Keratinocyte (primary cell): ENCODE data around the gene CXCL16. TPM values are rescaled to one million over a fixed set of nuclear protein-coding genes. Genes with fewer than 3 reads are reported as not detected.

Experiments used
- DNase-seq: peaks from one replicate; pipeline ENCODE4 v3.0.0-alpha.2; 2011; ENCODE audit warnings: low read depth, missing footprints, low spot score
- FAIRE-seq: peaks from 2 replicates; lab custom pipeline; 2011; peaks lifted over from hg19 to GRCh38; lab: Jason Lieb, UNC
- H2AFZ ChIP-seq: 2 replicates; pipeline ENCODE4 v1.6.0; 2012; ENCODE audit warnings: low read length, control low read depth, inconsistent platforms; ENCODE audit not compliant: control insufficient read depth
- H3K27ac ChIP-seq: 2 replicates; pipeline ENCODE4 v1.5.1; 2011; ENCODE audit warnings: low read length; ENCODE audit not compliant: control insufficient read depth, insufficient read depth
- H3K27me3 ChIP-seq: 3 replicates; pipeline ENCODE4 v1.6.0; 2011; ENCODE audit warnings: low read length; ENCODE audit not compliant: control insufficient read depth, insufficient read depth; ENCODE audit errors: extremely low read depth
- H3K36me3 ChIP-seq, 2 experiments: 2 replicates in 1 of 2; 3 replicates in 1 of 2; pipeline ENCODE4 v1.5.1; 2011; ENCODE audit warnings: low read length in 2 of 2, mild to moderate bottlenecking in 1 of 2; ENCODE audit not compliant: control insufficient read depth in 2 of 2, insufficient read depth in 2 of 2; ENCODE audit errors: extremely low read depth in 1 of 2
- H3K4me1 ChIP-seq: 3 replicates; pipeline ENCODE4 v1.5.1; 2011; ENCODE audit warnings: low read length; ENCODE audit not compliant: control insufficient read depth, insufficient read depth; ENCODE audit errors: extremely low read depth
- H3K4me2 ChIP-seq: 3 replicates; pipeline ENCODE4 v1.6.0; 2011; ENCODE audit warnings: low read depth, low read length; ENCODE audit not compliant: control insufficient read depth, insufficient read depth; ENCODE audit errors: extremely low read depth
- H3K4me3 ChIP-seq, 3 experiments: fragments of 200-600 bp in 1 of 3; sonication (generic) in 1 of 3; 2 replicates in 2 of 3; 3 replicates in 1 of 3; pipeline ENCODE4 v1.5.1; 2011 to 2016; ENCODE audit warnings: low read length in 3 of 3, mild to moderate bottlenecking in 3 of 3, control low read depth in 2 of 3, inconsistent platforms in 1 of 3, low read depth in 1 of 3, mixed read lengths in 1 of 3, mixed run types in 1 of 3, moderate library complexity in 1 of 3; ENCODE audit not compliant: control insufficient read depth in 2 of 3, insufficient read depth in 2 of 3; ENCODE audit errors: extremely low read depth in 1 of 3
- H3K79me2 ChIP-seq: 2 replicates; pipeline ENCODE4 v1.6.0; 2012; ENCODE audit warnings: low read length; ENCODE audit not compliant: control insufficient read depth, insufficient read depth
- H3K9ac ChIP-seq: 3 replicates; pipeline ENCODE4 v1.6.0; 2011; ENCODE audit warnings: low read length; ENCODE audit not compliant: control insufficient read depth, insufficient read depth; ENCODE audit errors: extremely low read depth
- H3K9me1 ChIP-seq: 3 replicates; pipeline ENCODE4 v1.6.0; 2011; ENCODE audit warnings: low read length; ENCODE audit not compliant: control insufficient read depth, insufficient read depth; ENCODE audit errors: extremely low read depth
- H3K9me3 ChIP-seq: 2 replicates; pipeline ENCODE4 v1.5.1; 2012; ENCODE audit warnings: low read depth, low read length; ENCODE audit not compliant: control insufficient read depth
- H4K20me1 ChIP-seq: 3 replicates; pipeline ENCODE4 v1.6.0; 2011; ENCODE audit warnings: low read length; ENCODE audit not compliant: control insufficient read depth, insufficient read depth; ENCODE audit errors: extremely low read depth
- CTCF ChIP-seq, 3 experiments: IDR thresholded peaks in 1 of 3; conservative IDR thresholded peaks in 1 of 3; optimal IDR thresholded peaks in 1 of 3; 2 replicates in 2 of 3; 3 replicates in 1 of 3; pipeline versions ENCODE3 to v1.5.1; 2011; ENCODE audit warnings: low read length in 3 of 3, mild to moderate bottlenecking in 3 of 3, moderate library complexity in 2 of 3, control low read depth in 1 of 3, inconsistent platforms in 1 of 3; ENCODE audit not compliant: insufficient read depth in 2 of 3; ENCODE audit errors: extremely low read depth in 1 of 3
- EZH2 ChIP-seq: IDR thresholded peaks from one replicate; pipeline ENCODE4 v1.6.1; 2012; ENCODE audit warnings: inconsistent platforms, mild to moderate bottlenecking, low read length, moderate library complexity
- dilution Hi-C: fragments of 300-500 bp; cut with MboI; formaldehyde crosslinking; loops from one replicate; pipeline ENCODE4 v1.7.0; 2020; ENCODE audit warnings: low sequenced_read_pairs; ENCODE audit not compliant: extremely low pct_ligation_motif_present
- polyA plus RNA-seq, 5 experiments: library from polyadenylated mRNA; depleted of rRNA in 3 of 5; stranded (reverse) in 3 of 5; stranded (forward) in 1 of 5; unstranded in 1 of 5; fragments of >200 nt; gene quantifications; 1 replicate in 1 of 5; 2 replicates in 3 of 5; 3 replicates in 1 of 5; pipeline versions ENCODE4 v1.2.1 to v1.2.3, GENCODE V29; 2011 to 2012; ENCODE audit warnings: missing spikeins in 2 of 5, low read depth in 1 of 5, low replicate concordance in 1 of 5

CXCL16 gene
- polyA plus RNA-seq, 1 donor (not counting 4 experiments of a cell fraction or from before 2014, with no cell fraction given) = 12.8 TPM

GRCh38 chr17:4768298-4768697 lies 28.6 kb upstream of the CXCL16 start:
- no peak overlapping the region for H3K27ac ChIP-seq
- H3K9me3 ChIP-seq = no peaks in the 10 kb centered on the region
- dilution Hi-C loops = no loop called here
- H3K4me1 ChIP-seq = no peaks in the 10 kb centered on the region
- H3K9ac ChIP-seq = no peak overlapping the region
- no peaks in the 10 kb centered on the region for H3K9me1 ChIP-seq
- H3K4me2 ChIP-seq = no peak overlapping the region
- no peak overlapping the region for H2AFZ ChIP-seq
- no peak overlapping the region for H3K4me3 ChIP-seq
- peaks cover 8% of the 10 kb centered on the region for H3K27me3 ChIP-seq
- TF ChIP-seq EZH2 (no peak), CTCF (optimal IDR thresholded peaks at IDR 0.05 in 1 of 3, IDR thresholded peaks at IDR 0.05 in 1 of 3, conservative IDR thresholded peaks at IDR 0.05 in 1 of 3; ENCODE audit: extremely low read depth in 1 of 3, insufficient read depth in 2 of 3, low read length in 3 of 3) (no peak)
- FAIRE-seq (no peak), DNase-seq (no peak)
- no peaks in the 10 kb centered on the region for H4K20me1 ChIP-seq
- H3K79me2 ChIP-seq = no peaks in the 10 kb centered on the region
- H3K36me3 ChIP-seq = no peaks in the 10 kb centered on the region

GRCh38 chr17:4766723-4767122 lies 27.0 kb upstream of the CXCL16 start:
- Histone ChIP-seq H3K4me1 (no peaks in the 10 kb centered on the region), H3K79me2 (no peaks in the 10 kb centered on the region), H3K9me1 (no peaks in the 10 kb centered on the region), H3K4me2 (no peak overlapping the region), H3K27me3 (peaks cover under 1% of the 10 kb centered on the region), H4K20me1 (no peaks in the 10 kb centered on the region), H3K4me3 (no peak overlapping the region), H3K9me3 (no peaks in the 10 kb centered on the region), H3K36me3 (no peaks in the 10 kb centered on the region), H3K9ac (no peak overlapping the region), H3K27ac (no peak overlapping the region), H2AFZ (no peak overlapping the region)
- DNase-seq = no peak
- no peak for FAIRE-seq
- no peak for TF ChIP-seq EZH2
- dilution Hi-C loops = no loop called here

GRCh38 chr17:4766201-4766600 lies 26.5 kb upstream of the CXCL16 start:
- H3K9me1 ChIP-seq = no peaks in the 10 kb centered on the region
- no peak overlapping the region for H3K27ac ChIP-seq
- H3K36me3 ChIP-seq = no peaks in the 10 kb centered on the region
- H3K4me1 ChIP-seq = no peaks in the 10 kb centered on the region
- H4K20me1 ChIP-seq = no peaks in the 10 kb centered on the region
- dilution Hi-C loops = no loop called here
- no peak for TF ChIP-seq CTCF (optimal IDR thresholded peaks at IDR 0.05 in 1 of 3, IDR thresholded peaks at IDR 0.05 in 1 of 3, conservative IDR thresholded peaks at IDR 0.05 in 1 of 3; ENCODE audit: extremely low read depth in 1 of 3, insufficient read depth in 2 of 3, low read length in 3 of 3)
- no peak for TF ChIP-seq EZH2
- no peak overlapping the region for H3K4me2 ChIP-seq
- no peak for FAIRE-seq
- no peaks in the 10 kb centered on the region for H3K79me2 ChIP-seq
- H3K9me3 ChIP-seq = no peaks in the 10 kb centered on the region
- no peak overlapping the region for H3K4me3 ChIP-seq
- H3K9ac ChIP-seq = no peak overlapping the region
- no peak for DNase-seq
- H2AFZ ChIP-seq = no peak overlapping the region
- H3K27me3 ChIP-seq = no peaks in the 10 kb centered on the region
